ENCODE measurements around the gene GYG1. TPM values are rescaled to one million over a fixed set of nuclear protein-coding genes. Genes with fewer than 3 reads are reported as not detected.

Gene GYG1
- total RNA-seq, 6 experiments from 2014 or later = 68.9 to 88.6 (median 78.5) TPM

GRCh38 chr3:148998715-148999423 is 7.5 kb downstream of the GYG1 start:
- no peak for DNase-seq

GRCh38 chr3:148999806-149000205 is 8.5 kb downstream of the GYG1 start:
- 0 out of 2 replicates have a peak overlapping the region, but pooled peaks have one; percentile 43 for H3K27ac Mint-ChIP-seq
- H3K27me3 Mint-ChIP-seq (ENCODE audit: insufficient read depth) = no peaks in the 10 kb centered on the region

More at GRCh38 chr3:148998715-148999423, 7.5 kb downstream of the GYG1 start:
- H3K27me3 Mint-ChIP-seq (ENCODE audit: insufficient read depth) = no peaks in the 10 kb centered on the region
- TF ChIP-seq CTCF (IDR thresholded peaks at IDR 0.05) = no peak
- peaks cover 56% of the 10 kb centered on the region for H3K36me3 Mint-ChIP-seq (ENCODE audit: low read depth)
- H3K4me1 Mint-ChIP-seq (ENCODE audit: low read depth) = peaks cover 29% of the 10 kb centered on the region
- no peak overlapping the region for H3K4me3 Mint-ChIP-seq
- no peaks in the 10 kb centered on the region for H3K9me3 Mint-ChIP-seq
- no peak overlapping the region; the same call in 1 of the 2 replicates for H3K27ac Mint-ChIP-seq

GRCh38 chr3:149000206-149000745 is 8.9 kb downstream of the GYG1 start:
- Mint-ChIP-seq H3K9me3 (no peaks in the 10 kb centered on the region), H3K4me3 (no peak overlapping the region), H3K27ac (no peak overlapping the region; the same call in 1 of the 2 replicates), H3K27me3 (ENCODE audit: insufficient read depth) (no peaks in the 10 kb centered on the region), H3K4me1 (ENCODE audit: low read depth) (peaks cover 41% of the 10 kb centered on the region), H3K36me3 (ENCODE audit: low read depth) (peaks cover 50% of the 10 kb centered on the region)
- no peak for TF ChIP-seq CTCF (IDR thresholded peaks at IDR 0.05)
- DNase-seq = no peak

More at GRCh38 chr3:148999806-149000205, 8.5 kb downstream of the GYG1 start:
- Mint-ChIP-seq H3K36me3 (ENCODE audit: low read depth) (peaks cover 55% of the 10 kb centered on the region), H3K4me3 (no peak overlapping the region), H3K4me1 (ENCODE audit: low read depth) (peaks cover 37% of the 10 kb centered on the region), H3K9me3 (no peaks in the 10 kb centered on the region)
- no peak for TF ChIP-seq CTCF (IDR thresholded peaks at IDR 0.05)
- DNase-seq = no peak

GRCh38 chr3:149001727-149002126 is 10.4 kb downstream of the GYG1 start:
- peaks cover 36% of the 10 kb centered on the region for H3K36me3 Mint-ChIP-seq (ENCODE audit: low read depth)
- H3K4me1 Mint-ChIP-seq (ENCODE audit: low read depth) = peaks cover 49% of the 10 kb centered on the region
- no peaks in the 10 kb centered on the region for H3K27me3 Mint-ChIP-seq (ENCODE audit: insufficient read depth)
- no peak for TF ChIP-seq CTCF (IDR thresholded peaks at IDR 0.05)
- H3K9me3 Mint-ChIP-seq = no peaks in the 10 kb centered on the region
- H3K4me3 Mint-ChIP-seq = no peak overlapping the region
- DNase-seq = no peak
- no peak overlapping the region for H3K27ac Mint-ChIP-seq

GRCh38 chr3:149003653-149004305 is 12.4 kb downstream of the GYG1 start:
- TF ChIP-seq CTCF (IDR thresholded peaks at IDR 0.05) = no peak
- Mint-ChIP-seq H3K4me3 (no peak overlapping the region), H3K9me3 (no peaks in the 10 kb centered on the region), H3K36me3 (ENCODE audit: low read depth) (peaks cover 41% of the 10 kb centered on the region), H3K27ac (peak overlapping the region; percentile 94), H3K4me1 (ENCODE audit: low read depth) (peaks cover 44% of the 10 kb centered on the region), H3K27me3 (ENCODE audit: insufficient read depth) (peaks cover 4% of the 10 kb centered on the region)
- DNase-seq = no peak
